Measurements from ENCODE around the gene C2CD2.

- TF ChIP-seq, protein P1, sequence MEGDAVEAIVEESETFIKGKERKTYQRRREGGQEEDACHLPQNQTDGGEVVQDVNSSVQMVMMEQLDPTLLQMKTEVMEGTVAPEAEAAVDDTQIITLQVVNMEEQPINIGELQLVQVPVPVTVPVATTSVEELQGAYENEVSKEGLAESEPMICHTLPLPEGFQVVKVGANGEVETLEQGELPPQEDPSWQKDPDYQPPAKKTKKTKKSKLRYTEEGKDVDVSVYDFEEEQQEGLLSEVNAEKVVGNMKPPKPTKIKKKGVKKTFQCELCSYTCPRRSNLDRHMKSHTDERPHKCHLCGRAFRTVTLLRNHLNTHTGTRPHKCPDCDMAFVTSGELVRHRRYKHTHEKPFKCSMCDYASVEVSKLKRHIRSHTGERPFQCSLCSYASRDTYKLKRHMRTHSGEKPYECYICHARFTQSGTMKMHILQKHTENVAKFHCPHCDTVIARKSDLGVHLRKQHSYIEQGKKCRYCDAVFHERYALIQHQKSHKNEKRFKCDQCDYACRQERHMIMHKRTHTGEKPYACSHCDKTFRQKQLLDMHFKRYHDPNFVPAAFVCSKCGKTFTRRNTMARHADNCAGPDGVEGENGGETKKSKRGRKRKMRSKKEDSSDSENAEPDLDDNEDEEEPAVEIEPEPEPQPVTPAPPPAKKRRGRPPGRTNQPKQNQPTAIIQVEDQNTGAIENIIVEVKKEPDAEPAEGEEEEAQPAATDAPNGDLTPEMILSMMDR (conservative IDR thresholded peaks at IDR 0.05; ENCODE audit: low read depth, low read length), result no peak
- no peak for TF ChIP-seq EZH2 (IDR thresholded peaks at IDR 0.05; ENCODE audit: borderline replicate concordance, low read depth, low read length, poor library complexity, severe bottlenecking)
These were observed 11.9 kb downstream of the C2CD2 start for GRCh38 chr21:41941941-41942340.
